Fibroblast of peridontal ligament (primary cell): Measurements from ENCODE around the gene UFC1.
A peak's percentile ranks its signal among the peaks of the same experiment; 100 is the strongest.
"Not testable (repeated sequence)": the region's sequence is repeated elsewhere in the genome, so short reads cannot be mapped to it uniquely, and the experiment has no call there.

ENCODE experiments used
- DNase-seq: peaks from one replicate; pipeline ENCODE4 v3.0.0-alpha.2; 2010; ENCODE audit errors: extremely low read depth

Gene UFC1

GRCh38 chr1:161153682-161154337 is at the start of gene UFC1:
UFC1 (plus strand) TSS chr1:161153978; CDS start chr1:161153998, 20 bp downstream.
- DNase-seq, result peak; percentile 93

GRCh38 chr1:161106431-161106830 is 47.3 kb upstream of the UFC1 start:
- no peak for DNase-seq

- no peak for DNase-seq
Measured at GRCh38 chr1:161111117-161111516, 42.7 kb upstream of the UFC1 start.

GRCh38 chr1:161111527-161111926 is 42.3 kb upstream of the UFC1 start:
- DNase-seq, result no peak

- no peak for DNase-seq
Measured at GRCh38 chr1:161113915-161114314, 39.9 kb upstream of the UFC1 start.

GRCh38 chr1:161114556-161114955 is 39.2 kb upstream of the UFC1 start:
- DNase-seq, result no peak

GRCh38 chr1:161115132-161115711 is 38.6 kb upstream of the UFC1 start:
- peak; percentile 37 for DNase-seq

GRCh38 chr1:161115961-161116360 is 37.8 kb upstream of the UFC1 start:
- DNase-seq, result not testable (repeated sequence)

GRCh38 chr1:161117759-161118581 is 35.8 kb upstream of the UFC1 start, which contains the start of the genes NIT1 and PFDN2:
NIT1 (plus strand) TSS chr1:161118105; CDS start chr1:161118177, 72 bp downstream.
PFDN2 (minus strand) TSS chr1:161118037; CDS start chr1:161118026, 11 bp downstream.
- peak; percentile 74 for DNase-seq

- DNase-seq, result peak; percentile 69
Measured at GRCh38 chr1:161119092-161119903, 34.5 kb upstream of the UFC1 start.

- DNase-seq, result no peak
Measured at GRCh38 chr1:161121042-161121650, 32.6 kb upstream of the UFC1 start.

- DNase-seq, result no peak
Measured at GRCh38 chr1:161121834-161122233, 31.9 kb upstream of the UFC1 start.

GRCh38 chr1:161122967-161123366 is 30.8 kb upstream of the UFC1 start:
- no peak for DNase-seq

- DNase-seq, result no peak
Measured at GRCh38 chr1:161127649-161128048, 26.1 kb upstream of the UFC1 start.

- DNase-seq, result no peak
Measured at GRCh38 chr1:161128591-161129420, 25.0 kb upstream of the UFC1 start.

GRCh38 chr1:161130266-161130665 is 23.5 kb upstream of the UFC1 start:
- no peak for DNase-seq

- peak; percentile 54 for DNase-seq
Measured at GRCh38 chr1:161131523-161132409, 22.0 kb upstream of the UFC1 start.

- DNase-seq, result peak; percentile 96
Measured at GRCh38 chr1:161132410-161133219, 21.2 kb upstream of the UFC1 start, which contains the start of gene DEDD. DEDD (minus strand) TSS chr1:161132667; CDS start chr1:161124462, 8,205 bp downstream.
